ENCODE results near the gene TERT.
"Not testable (repeated sequence)": the region's sequence is repeated elsewhere in the genome, so short reads cannot be mapped to it uniquely, and the experiment has no call there.

TERT gene

DNA sequence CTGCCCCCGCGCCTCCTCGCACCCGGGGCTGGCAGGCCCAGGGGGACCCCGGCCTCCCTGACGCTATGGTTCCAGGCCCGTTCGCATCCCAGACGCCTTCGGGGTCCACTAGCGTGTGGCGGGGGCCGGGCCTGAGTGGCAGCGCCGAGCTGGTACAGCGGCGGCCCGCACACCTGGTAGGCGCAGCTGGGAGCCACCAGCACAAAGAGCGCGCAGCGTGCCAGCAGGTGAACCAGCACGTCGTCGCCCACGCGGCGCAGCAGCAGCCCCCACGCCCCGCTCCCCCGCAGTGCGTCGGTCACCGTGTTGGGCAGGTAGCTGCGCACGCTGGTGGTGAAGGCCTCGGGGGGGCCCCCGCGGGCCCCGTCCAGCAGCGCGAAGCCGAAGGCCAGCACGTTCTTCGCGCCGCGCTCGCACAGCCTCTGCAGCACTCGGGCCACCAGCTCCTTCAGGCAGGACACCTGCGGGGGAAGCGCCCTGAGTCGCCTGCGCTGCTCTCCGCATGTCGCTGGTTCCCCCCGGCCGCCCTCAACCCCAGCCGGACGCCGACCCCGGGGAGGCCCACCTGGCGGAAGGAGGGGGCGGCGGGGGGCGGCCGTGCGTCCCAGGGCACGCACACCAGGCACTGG is 548 bp downstream of the TERT start:
- DNase-seq (ENCODE audit: low read depth), result no peak

DNA sequence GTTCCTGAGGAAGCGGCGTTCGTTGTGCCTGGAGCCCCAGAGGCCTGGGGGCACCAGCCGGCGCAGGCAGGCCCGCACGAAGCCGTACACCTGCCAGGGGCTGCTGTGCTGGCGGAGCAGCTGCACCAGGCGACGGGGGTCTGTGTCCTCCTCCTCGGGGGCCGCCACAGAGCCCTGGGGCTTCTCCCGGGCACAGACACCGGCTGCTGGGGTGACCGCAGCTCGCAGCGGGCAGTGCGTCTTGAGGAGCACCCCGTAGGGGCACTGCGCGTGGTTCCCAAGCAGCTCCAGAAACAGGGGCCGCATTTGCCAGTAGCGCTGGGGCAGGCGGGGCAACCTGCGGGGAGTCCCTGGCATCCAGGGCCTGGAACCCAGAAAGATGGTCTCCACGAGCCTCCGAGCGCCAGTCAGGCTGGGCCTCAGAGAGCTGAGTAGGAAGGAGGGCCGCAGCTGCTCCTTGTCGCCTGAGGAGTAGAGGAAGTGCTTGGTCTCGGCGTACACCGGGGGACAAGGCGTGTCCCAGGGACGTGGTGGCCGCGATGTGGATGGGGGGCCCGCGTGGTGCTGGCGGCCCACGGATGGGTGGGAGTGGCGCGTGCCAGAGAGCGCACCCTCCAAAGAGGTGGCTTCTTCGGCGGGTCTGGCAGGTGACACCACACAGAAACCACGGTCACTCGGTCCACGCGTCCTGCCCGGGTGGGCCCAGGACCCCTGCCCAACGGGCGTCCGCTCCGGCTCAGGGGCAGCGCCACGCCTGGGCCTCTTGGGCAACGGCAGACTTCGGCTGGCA is 1.3 kb downstream of the TERT start:
- DNase-seq (ENCODE audit: low read depth), result no peak

DNA sequence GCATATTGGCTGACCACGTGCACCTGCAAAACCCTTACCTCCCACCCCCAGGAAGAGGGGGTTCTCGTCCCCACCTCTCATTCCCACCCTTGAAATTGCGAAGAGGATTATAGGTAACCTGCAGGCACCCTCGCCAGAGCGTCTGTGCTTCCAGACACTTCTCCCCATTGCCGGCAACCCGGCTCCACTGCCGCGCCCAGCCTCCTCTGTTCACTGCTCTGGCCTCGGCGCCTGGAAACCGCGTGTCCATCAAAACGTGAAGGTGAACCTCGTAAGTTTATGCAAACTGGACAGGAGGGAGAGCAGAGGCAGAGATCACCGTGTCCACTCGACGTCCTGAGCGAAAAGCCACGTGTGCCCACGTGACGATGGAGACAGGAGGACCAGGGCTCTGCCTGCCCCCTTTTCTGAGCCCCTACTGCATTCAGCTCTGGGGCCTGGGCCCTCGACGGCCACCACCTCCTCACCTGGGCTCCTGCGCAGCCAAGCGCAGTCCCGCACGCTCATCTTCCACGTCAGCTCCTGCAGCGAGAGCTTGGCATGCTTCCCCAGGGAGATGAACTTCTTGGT is 1.9 kb downstream of the TERT start:
- no peak for DNase-seq (ENCODE audit: low read depth)

DNA sequence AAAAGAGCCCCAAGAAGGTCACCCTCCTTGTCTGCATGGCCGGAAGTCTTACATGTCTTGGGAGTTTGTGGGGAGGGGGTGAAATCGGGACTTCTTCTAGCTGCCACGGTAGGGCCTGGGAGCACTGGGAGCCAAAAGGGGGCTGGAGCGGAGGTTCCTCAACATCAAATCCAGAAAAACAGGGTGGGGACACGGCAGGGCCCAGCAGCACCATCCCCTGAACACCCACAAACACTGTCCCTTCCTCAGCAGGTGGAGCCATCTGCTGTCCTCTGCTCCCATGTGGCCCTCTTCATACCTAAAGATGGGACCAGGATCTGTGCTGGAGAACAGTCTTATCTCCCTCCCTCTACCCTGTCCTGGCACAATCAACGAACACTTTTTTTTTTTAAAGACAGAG is 2.7 kb downstream of the TERT start:
- DNase-seq (ENCODE audit: low read depth), result no peak

DNA sequence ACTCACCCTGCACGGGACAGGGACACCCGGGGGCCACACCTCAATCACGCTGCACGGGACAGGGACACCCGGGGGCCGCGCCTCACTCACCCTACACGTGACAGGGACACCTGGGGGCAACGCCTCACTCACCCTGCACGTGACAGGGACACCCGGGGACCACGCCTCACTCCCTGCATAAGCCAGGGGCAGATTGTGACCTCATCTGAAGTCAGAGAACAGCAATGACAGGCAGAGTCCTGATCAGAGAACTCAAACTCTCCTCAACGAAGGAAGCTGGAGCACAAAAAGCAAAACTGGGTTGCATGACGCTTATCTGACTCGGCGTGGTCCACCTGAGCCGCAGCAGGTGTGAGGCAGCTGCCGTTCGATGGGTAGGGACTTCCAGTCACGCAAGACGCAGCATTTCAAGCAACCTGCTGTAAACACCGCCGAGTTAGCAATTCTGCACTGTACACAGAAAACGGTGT is 3.2 kb downstream of the TERT start:
- no peak for DNase-seq (ENCODE audit: low read depth)

DNA sequence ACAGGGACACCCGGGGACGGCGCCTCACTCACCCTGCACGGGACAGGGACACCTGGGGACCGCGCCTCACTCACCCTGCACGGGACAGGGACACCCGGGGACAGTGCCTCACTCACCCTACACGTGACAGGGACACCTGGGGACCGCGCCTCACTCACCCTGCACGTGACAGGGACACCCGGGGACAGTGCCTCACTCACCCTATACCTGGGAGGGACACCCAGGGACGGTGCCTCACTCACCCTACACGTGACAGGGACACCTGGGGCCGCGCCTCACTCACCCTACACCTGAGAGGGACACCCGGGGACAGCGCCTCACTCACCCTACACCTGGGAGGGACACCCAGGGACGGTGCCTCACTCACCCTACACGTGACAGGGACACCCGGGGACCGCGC is 3.9 kb downstream of the TERT start:
- not testable (repeated sequence) for DNase-seq (ENCODE audit: low read depth)

DNA sequence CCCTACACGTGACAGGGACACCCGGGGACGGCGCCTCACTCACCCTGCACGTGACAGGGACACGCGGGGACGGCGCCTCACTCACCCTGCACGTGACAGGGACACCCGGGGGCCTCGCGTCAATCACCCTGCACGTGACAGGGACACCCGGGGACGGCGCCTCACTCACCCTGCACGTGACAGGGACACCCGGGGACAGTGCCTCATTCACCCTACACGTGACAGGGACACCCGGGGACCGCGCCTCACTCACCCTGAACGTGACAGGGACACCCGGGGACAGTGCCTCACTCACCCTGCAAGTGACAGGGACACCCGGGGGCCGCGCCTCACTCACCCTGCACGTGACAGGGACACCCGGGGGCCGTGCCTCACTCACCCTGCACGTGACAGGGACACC is 5.3 kb downstream of the TERT start:
- not testable (repeated sequence) for DNase-seq (ENCODE audit: low read depth)

DNA sequence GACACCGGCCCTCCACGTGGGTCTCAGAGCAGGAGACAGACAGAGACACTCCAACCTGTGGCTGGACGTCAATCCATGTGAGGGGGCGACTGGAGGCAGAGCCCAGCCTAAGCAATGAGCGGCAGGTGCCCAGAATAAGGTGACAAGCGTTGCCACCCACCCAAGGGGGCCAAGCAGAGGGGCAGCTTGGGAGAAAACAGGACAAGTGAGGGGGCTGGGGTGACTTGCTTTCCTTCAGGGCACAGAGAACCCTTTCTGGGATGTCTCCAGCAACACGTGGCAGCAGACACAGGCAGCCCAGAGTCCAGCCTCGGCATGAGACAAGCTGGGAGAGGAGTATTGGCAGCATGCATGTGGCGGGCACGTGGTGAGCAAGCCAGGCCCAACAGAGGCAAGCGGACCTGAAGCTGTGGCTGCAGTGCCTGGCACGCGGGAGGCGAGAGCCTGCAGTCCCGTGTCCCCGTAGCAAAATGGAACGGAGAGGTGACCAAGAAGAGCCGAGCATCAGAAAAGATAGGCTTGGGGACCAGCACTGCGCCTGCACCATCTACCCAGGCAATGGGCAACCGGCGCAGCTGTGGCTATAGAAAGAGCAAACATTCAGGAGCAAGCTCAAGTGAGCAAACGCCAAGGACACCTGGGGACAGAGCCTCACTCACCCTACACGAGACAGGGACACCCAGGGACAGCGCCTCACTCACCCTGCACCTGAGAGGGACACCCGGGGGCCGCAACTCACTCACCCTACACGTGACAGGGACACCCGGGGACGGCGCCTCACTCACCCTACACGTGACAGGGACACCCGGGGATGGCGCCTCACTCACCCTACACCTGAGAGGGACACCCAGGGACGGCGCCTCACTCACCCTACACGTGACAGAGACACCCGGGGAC is 6.2 kb downstream of the TERT start:
- DNase-seq (ENCODE audit: low read depth), result no peak

DNA sequence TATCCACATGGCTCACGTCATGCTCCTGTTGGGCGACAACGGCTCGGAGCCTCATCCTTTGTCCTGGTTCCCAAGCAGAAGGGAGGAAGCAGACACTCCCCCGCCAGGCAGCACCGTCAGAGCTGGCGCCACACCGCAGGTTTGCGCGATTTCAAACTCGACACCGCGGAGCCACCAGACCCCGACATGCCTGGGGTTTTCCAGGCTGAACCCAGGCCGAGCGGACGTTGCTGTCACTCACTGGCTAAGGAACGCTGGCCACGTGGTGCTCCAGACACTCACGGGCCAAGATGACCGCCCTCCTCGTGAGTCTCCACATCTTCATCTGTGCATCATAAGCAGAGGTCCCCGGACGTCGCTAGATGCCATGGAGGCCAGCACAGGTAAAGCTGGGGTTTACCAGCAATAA is 9.0 kb downstream of the TERT start:
- DNase-seq (ENCODE audit: low read depth), result no peak

DNA sequence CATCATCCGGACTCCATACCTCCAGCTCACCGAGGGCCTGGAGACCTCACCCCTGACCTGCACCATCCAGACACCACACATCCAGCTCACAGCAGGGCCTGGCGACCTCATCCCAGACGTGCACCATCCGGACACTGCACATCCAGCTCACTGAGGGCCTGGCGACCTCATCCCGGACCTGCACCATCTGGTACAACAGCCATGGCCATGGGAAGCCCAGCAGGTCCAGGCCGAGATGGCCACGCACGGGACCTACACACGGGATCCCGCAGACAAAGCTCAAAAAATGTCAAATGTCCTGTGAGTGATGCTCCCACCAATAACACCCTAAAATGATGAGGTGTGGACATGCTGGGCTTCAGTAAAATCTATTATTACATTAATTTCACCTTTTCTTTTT is 9.7 kb downstream of the TERT start:
- DNase-seq (ENCODE audit: low read depth), result no peak

DNA sequence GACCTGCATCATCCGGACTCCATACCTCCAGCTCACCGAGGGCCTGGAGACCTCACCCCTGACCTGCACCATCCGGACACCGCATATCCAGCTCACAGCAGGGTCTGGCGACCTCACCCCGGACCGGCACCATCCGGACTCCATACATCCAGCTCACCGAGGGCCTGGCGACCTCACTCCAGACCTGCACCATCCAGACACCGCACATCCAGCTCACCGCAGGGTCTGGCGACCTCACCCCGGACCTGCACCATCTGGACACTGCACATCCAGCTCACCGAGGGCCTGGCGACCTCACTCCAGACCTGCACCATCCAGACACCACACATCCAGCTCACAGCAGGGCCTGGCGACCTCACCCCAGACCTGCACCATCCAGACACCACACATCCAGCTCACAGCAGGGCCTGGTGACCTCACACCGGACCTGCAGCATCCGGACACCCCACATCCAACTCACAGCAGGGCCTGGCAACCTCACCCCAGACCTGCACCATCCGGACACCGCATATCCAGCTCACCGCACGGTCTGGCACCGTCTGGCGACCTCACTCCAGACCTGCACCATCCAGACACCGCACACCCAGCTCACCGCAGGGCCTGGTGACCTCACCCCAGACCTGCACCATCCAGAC is 10.4 kb downstream of the TERT start:
- not testable (repeated sequence) for DNase-seq (ENCODE audit: low read depth)

DNA sequence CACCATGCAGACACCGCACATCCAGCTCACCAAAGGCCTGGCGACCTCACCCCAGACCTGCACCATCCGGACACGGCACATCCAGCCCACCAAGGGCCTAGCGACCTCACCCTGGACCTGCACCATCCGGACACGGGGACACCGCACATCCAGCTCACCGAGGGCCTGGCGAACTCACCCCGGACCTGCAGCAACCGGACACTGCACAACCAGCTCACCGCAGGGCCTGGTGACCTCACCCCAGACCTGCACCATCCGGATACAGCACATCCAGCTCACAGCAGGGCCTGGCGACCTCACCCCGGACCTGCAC is 11.2 kb downstream of the TERT start:
- not testable (repeated sequence) for DNase-seq (ENCODE audit: low read depth)

DNA sequence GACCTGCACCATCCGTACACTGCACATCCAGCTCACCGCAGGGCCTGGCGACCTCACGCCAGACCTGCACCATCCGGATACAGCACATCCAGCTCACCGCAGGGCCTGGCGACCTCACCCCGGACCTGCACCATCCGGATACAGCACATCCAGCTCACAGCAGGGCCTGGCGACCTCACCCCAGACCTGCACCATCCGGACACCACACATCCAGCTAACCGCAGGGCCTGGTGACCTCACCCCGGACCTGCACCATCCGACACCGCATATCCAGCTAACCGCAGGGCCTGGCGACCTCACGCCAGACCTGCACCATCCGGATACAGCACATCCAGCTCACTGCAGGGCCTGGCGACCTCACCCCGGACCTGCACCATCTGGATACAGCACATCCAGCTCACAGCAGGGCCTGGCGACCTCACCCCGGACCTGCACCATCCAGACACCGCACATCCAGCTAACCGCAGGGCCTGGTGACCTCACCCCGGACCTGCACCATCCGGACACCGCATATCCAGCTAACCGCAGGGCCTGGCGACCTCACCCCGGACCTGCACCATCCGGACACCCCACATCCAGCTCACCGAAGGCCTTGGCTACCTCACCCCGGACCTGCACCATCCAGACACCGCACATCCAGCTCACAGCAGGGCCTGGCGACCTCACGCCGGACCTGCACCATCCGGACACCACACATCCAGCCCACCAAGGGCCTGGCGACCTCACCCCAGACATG is 11.7 kb downstream of the TERT start:
- not testable (repeated sequence) for DNase-seq (ENCODE audit: low read depth)

DNA sequence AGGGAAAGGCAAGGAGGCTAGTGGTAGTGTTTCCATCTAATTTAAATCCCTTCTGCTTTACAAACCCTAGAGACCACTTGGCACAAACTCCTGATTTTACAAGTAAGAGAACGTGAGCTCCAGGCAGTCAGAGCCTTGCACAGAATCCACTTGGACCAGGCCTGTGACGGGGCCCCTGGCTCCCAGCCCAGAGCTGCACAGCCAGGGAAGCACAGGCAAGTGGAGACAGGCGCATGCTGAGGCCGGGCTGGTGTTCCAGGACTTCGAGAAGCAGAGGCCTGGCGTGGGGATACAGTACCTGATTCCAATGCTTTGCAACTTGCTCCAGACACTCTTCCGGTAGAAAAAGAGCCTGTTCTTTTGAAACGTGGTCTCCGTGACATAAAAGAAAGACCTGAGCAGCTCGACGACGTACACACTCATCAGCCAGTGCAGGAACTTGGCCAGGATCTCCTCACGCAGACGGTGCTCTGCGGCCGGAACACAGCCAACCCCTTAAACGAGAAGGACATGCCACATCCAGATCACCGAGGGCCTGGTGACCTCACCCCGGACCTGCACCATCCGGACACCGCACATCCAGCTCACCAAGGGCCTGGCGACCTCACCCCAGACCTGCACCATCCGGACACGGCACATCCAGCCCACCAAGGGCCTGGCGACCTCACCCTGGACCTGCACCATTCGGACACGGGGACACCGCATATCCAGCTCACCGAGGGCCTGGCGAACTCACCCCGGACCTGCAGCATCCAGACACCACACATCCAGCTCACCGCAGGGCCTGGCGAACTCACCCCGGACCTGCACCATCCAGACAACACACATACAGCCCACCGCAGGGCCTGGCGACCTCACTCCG is 12.5 kb downstream of the TERT start:
- no peak for DNase-seq (ENCODE audit: low read depth)

DNA sequence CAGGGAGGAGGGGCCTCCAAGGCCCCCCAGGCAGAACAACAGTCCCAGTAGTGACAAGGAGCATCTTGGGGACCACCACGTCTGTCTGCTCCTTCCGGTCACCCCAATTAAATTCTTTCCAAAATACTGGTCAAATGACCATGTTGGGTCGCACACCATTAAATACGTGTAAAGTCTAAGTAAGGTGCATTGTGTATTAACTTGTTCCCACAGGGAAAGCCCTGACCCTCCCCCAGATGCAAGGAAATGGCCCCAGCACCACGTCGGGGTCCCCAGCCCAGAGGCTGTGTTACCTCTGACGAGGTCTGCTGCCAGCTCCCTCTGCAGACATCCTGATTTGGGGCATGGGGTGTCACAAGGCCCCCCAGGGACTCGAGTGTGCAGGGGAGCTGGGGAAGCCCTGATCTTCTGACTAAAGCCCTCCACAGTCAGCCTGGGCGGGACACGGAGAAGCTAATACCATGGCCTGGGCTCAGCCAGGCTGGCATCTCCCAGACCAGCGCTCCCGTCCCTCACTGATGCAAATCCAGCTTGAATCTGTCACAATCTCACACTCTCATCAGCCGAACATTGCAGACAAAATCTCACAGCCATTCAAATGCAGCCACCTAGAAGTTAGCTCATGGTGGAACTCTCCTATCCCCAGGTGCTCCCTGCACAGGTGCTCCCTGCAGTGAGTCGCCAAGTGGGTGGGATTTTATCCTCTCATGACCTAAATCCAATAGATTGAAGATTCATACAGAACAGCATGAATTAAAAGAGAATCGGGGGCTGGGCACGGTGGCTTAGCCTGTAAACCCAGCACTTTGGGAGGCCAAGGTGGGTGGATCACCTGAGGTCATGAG is 13.6 kb downstream of the TERT start:
- DNase-seq (ENCODE audit: low read depth), result no peak

DNA sequence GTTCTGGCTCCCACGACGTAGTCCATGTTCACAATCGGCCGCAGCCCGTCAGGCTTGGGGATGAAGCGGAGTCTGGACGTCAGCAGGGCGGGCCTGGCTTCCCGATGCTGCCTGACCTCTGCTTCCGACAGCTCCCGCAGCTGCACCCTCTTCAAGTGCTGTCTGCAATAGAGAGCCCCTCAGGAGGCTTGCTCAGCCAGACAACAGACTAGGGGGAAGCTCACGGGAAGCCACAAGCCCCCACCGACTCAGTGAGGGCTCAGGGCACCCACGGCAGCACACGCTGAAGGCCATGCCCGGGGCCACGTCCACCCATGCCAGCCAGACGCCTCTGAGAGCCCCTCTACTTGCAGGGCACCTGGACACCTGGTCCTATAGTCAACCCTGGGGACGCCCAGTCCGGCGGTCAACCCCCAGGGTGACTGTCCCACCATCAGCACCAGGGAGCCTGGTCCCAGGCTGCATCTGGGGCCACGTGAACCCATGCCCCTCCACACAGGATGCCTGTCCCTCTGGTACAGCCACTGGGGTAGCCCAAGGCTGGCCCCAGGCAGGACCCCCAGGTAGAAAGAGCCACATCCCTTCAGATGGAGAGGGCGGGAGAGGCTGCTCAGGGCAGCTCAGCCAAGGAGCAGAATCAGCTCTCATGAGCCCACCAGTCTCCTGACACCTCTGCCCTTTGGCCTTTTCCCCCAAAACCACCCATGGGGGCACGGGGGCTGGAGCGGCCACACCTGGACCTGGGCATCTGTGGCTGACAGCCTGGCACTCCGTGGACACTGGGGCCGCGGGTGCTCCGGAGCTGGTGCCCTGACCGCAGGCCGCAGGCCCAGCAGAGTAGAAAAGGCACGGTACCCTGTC is 14.5 kb downstream of the TERT start:
- DNase-seq (ENCODE audit: low read depth), result no peak

DNA sequence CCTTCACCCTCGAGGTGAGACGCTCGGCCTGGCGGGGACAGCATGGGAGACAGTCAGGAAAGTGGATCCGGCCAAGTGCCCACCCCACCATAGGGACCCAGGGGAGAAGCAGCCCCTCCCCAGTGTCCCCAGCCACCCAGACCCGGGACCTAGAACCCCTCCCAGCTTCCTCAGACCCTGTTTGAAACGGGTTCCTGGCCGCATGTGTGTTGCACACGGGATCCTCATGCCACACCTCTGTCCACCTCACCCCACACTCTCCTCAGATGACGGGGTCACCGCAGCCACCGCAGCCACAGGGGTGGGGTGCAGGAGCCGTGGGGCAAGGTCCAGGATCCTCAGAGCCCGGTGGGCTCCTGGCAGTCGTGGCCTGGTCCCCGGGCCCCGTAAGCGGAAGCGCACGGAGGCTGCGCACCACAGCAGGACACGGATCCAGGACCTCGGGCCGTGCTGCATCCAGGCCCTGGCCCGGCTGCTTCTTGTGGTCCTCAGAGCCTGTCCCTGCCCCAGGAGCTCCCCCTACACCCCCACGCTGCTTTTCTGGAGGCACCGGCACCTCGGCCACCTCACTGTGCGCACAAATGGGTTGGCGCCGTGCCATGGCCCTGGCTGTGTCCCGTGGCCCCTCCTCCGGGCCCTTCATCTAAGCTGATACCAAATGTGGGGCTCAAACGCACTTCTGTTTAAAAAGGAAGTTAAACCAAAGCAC is 15.3 kb downstream of the TERT start:
- DNase-seq (ENCODE audit: low read depth), result no peak

All from activated T-helper 9 cell treated with anti-CD3 and anti-CD28 coated beads, Interleukin-2, amount 50 U/mL, for 16 hours (primary cell).